H9 (cell line): ENCODE measurements around the gene DCAF11. TPM values are rescaled to one million over a fixed set of nuclear protein-coding genes. Genes with fewer than 3 reads are reported as not detected.

Experiments
- DNase-seq: peaks from one replicate; pipeline ENCODE4 v3.0.0-alpha.2; 2017
- H2AFZ ChIP-seq: one replicate; pipeline ENCODE4 v1.6.1; 2013; ENCODE audit warnings: mild to moderate bottlenecking, low read length, control low read depth, moderate library complexity
- H2AK5ac ChIP-seq: 2 replicates; pipeline ENCODE4 v1.6.1; 2013; ENCODE audit warnings: low read length, control low read depth, mixed read lengths; ENCODE audit not compliant: insufficient read length
- H2BK120ac ChIP-seq: one replicate; pipeline ENCODE4 v1.6.1; 2013; ENCODE audit warnings: low read depth, mild to moderate bottlenecking, low read length, control low read depth, inconsistent platforms; ENCODE audit not compliant: poor library complexity, severe bottlenecking
- H2BK12ac ChIP-seq: 2 replicates; pipeline ENCODE4 v1.6.1; 2013; ENCODE audit warnings: low read length, control low read depth, mixed read lengths, low read depth; ENCODE audit not compliant: insufficient read length
- H2BK15ac ChIP-seq: 2 replicates; pipeline ENCODE4 v1.6.1; 2013; ENCODE audit warnings: low read depth, low read length, control low read depth
- H2BK20ac ChIP-seq: one replicate; pipeline ENCODE4 v1.6.1; 2013; ENCODE audit warnings: low read depth, mild to moderate bottlenecking, low read length, control low read depth, inconsistent platforms; ENCODE audit not compliant: poor library complexity, severe bottlenecking
- H2BK5ac ChIP-seq: 2 replicates; pipeline ENCODE4 v1.6.1; 2013; ENCODE audit warnings: low read length, control low read depth, mixed read lengths; ENCODE audit not compliant: insufficient read length
- H3K14ac ChIP-seq: 2 replicates; pipeline ENCODE4 v1.6.1; 2013; ENCODE audit warnings: low read length, control low read depth; ENCODE audit not compliant: insufficient read depth
- H3K18ac ChIP-seq: 2 replicates; pipeline ENCODE4 v1.6.1; 2013; ENCODE audit warnings: low read depth, mild to moderate bottlenecking, mixed read lengths, low read length, control low read depth; ENCODE audit not compliant: insufficient read length
- H3K23ac ChIP-seq: 2 replicates; pipeline ENCODE4 v1.6.1; 2013; ENCODE audit warnings: low read length, control low read depth, mixed read lengths, low read depth; ENCODE audit not compliant: insufficient read length
- H3K23me2 ChIP-seq: 2 replicates; pipeline ENCODE4 v1.6.1; 2013; ENCODE audit warnings: low read depth, mild to moderate bottlenecking, mixed read lengths, low read length, control low read depth; ENCODE audit not compliant: insufficient read length, poor library complexity, severe bottlenecking
- H3K27ac ChIP-seq: 2 replicates; pipeline ENCODE4 v1.5.1; 2013; ENCODE audit warnings: low read length, control low read depth, mixed read lengths, low read depth; ENCODE audit not compliant: insufficient read length
- H3K27me3 ChIP-seq: 2 replicates; pipeline ENCODE4 v1.6.1; 2013; ENCODE audit warnings: low read length, control low read depth, inconsistent platforms; ENCODE audit not compliant: insufficient read depth
- H3K4ac ChIP-seq: 2 replicates; pipeline ENCODE4 v1.6.1; 2013; ENCODE audit warnings: low read depth, mild to moderate bottlenecking, control low read depth, inconsistent platforms, low read length, moderate library complexity
- H3K4me1 ChIP-seq: 2 replicates; pipeline ENCODE4 v1.6.1; 2013; ENCODE audit warnings: low read length, control low read depth, inconsistent platforms; ENCODE audit not compliant: insufficient read depth
- H3K4me2 ChIP-seq: 2 replicates; pipeline ENCODE4 v1.6.1; 2013; ENCODE audit warnings: low read length, control low read depth, mixed read lengths; ENCODE audit not compliant: insufficient read length, insufficient read depth
- H3K56ac ChIP-seq: 2 replicates; pipeline ENCODE4 v1.6.1; 2013; ENCODE audit warnings: low read depth, mild to moderate bottlenecking, mixed read lengths, low read length, control low read depth; ENCODE audit not compliant: insufficient read length
- H3K79me1 ChIP-seq: 2 replicates; pipeline ENCODE4 v1.6.1; 2013; ENCODE audit warnings: low read depth, mild to moderate bottlenecking, moderate library complexity, low read length, control low read depth, inconsistent platforms; ENCODE audit not compliant: insufficient read depth, poor library complexity, severe bottlenecking
- H3K79me2 ChIP-seq: 2 replicates; pipeline ENCODE4 v1.6.1; 2013; ENCODE audit warnings: low read length, control low read depth, inconsistent platforms; ENCODE audit not compliant: insufficient read depth
- H3K9ac ChIP-seq: 2 replicates; pipeline ENCODE4 v1.6.1; 2013; ENCODE audit warnings: low read length, control low read depth, mixed read lengths; ENCODE audit not compliant: insufficient read length; ENCODE audit errors: extremely low read depth
- H3K9me3 ChIP-seq: one replicate; pipeline ENCODE4 v1.6.1; 2013; ENCODE audit warnings: low read depth, low read length, inconsistent platforms; ENCODE audit not compliant: control insufficient read depth
- H3T11ph ChIP-seq: one replicate; pipeline ENCODE4 v1.6.1; 2013; ENCODE audit warnings: mild to moderate bottlenecking, low read length, control low read depth, inconsistent platforms
- H4K20me1 ChIP-seq: one replicate; pipeline ENCODE4 v1.6.1; 2013; ENCODE audit not compliant: control insufficient read depth, insufficient read length, insufficient read depth
- H4K5ac ChIP-seq: 2 replicates; pipeline ENCODE4 v1.6.1; 2013; ENCODE audit warnings: low read depth, mild to moderate bottlenecking, mixed read lengths, low read length, control low read depth; ENCODE audit not compliant: insufficient read length
- H4K8ac ChIP-seq: replicated peaks from 2 replicates; pipeline ENCODE4 v1.6.1; 2013; ENCODE audit warnings: low read length, control low read depth, mixed read lengths, low read depth; ENCODE audit not compliant: insufficient read length
- H4K91ac ChIP-seq: 2 replicates; pipeline ENCODE4 v1.6.1; 2013; ENCODE audit warnings: low read depth, mild to moderate bottlenecking, moderate library complexity, mixed read lengths, low read length, control low read depth; ENCODE audit not compliant: insufficient read length
- H3K27ac Mint-ChIP-seq, 3 experiments: 2 replicates in 2 of 3; 3 replicates in 1 of 3; pipeline ENCODE4 v1.8.0; 2020 to 2021; ENCODE audit warnings: mixed read lengths in 3 of 3, mild to moderate bottlenecking in 1 of 3, moderate library complexity in 1 of 3
- H3K27me3 Mint-ChIP-seq: 2 replicates; pipeline ENCODE4 v1.8.0; 2021; ENCODE audit warnings: low read depth, mild to moderate bottlenecking, moderate library complexity, mixed read lengths
- H3K36me3 Mint-ChIP-seq, 3 experiments: 2 replicates in 2 of 3; 3 replicates in 1 of 3; pipeline ENCODE4 v1.8.0; 2020 to 2021; ENCODE audit warnings: low read depth in 3 of 3, mixed read lengths in 3 of 3; ENCODE audit not compliant: insufficient read depth in 1 of 3
- H3K4me1 Mint-ChIP-seq, 2 experiments: 2 replicates each; pipeline ENCODE4 v1.8.0; 2020; ENCODE audit warnings: mixed read lengths in 2 of 2
- H3K4me3 Mint-ChIP-seq, 2 experiments: 2 replicates in 1 of 2; 3 replicates in 1 of 2; pipeline ENCODE4 v1.8.0; 2020 to 2021; ENCODE audit warnings: mild to moderate bottlenecking in 2 of 2, mixed read lengths in 2 of 2, moderate library complexity in 1 of 2
- H3K9me3 Mint-ChIP-seq, 2 experiments: 2 replicates in 1 of 2; 3 replicates in 1 of 2; pipeline ENCODE4 v1.8.0; 2020; ENCODE audit warnings: mild to moderate bottlenecking in 2 of 2, mixed read lengths in 2 of 2, moderate library complexity in 1 of 2
- CTCF ChIP-seq: fragments of 200-600 bp; sonication (generic); conservative IDR thresholded peaks from 3 replicates; pipeline ENCODE4 v1.8.0; 2021; ENCODE audit warnings: antibody characterized with exemption, mild to moderate bottlenecking
- WGBS: extraction: QIAGEN DNeasy Blood & Tissue Kit; methylation state at CpG from one replicate; pipeline ENCODE4 v1.1.7; 2013; ENCODE audit warnings: missing lambda C conversion rate, low lambda C conversion rate, mixed read lengths; ENCODE audit not compliant: insufficient read length; ENCODE audit errors: extremely low coverage; 5-methylcytosine and 5-hydroxymethylcytosine counted together
- total RNA-seq: library from RNA; stranded (reverse); gene quantifications from 2 replicates; pipeline ENCODE4 v1.2.1, GENCODE V29; 2021

DCAF11 gene
- total RNA-seq, 1 experiment from 2014 or later, result 73.4 TPM

- H2AK5ac ChIP-seq, result no peak within 1 kb of the TSS
- no peaks in the 10 kb centered on the region for H3K9me3 ChIP-seq
- no peak within 1 kb of the TSS for H2AFZ ChIP-seq
- no peak within 1 kb of the TSS for H3T11ph ChIP-seq
- no peaks in the 10 kb centered on the region for H3K27me3 ChIP-seq
- Mint-ChIP-seq H3K9me3 (no peaks in the 10 kb centered on the region), H3K27ac (peak within 1 kb of the TSS in 1 of 3 experiments; percentile 40; a peak in 2 of 7 replicates), H3K4me1 (peaks cover 5 to 6% of the 10 kb centered on the region in 2 experiments; a peak in 2 of 4 replicates), H3K27me3 (no peaks in the 10 kb centered on the region; the same call in none of the 2 replicates), H3K4me3 (peak within 1 kb of the TSS in 1 of 2 experiments; percentile 32; a peak in 1 of 5 replicates), H3K36me3 (no peaks in the 10 kb centered on the region)
- no peak within 1 kb of the TSS for H3K23ac ChIP-seq
- no peak within 1 kb of the TSS for H3K56ac ChIP-seq
- DNase-seq, result no peak
- no peak within 1 kb of the TSS for H2BK20ac ChIP-seq
- no peak for TF ChIP-seq CTCF
- no peak within 1 kb of the TSS for H4K8ac ChIP-seq
- no peaks in the 10 kb centered on the region for H3K4me1 ChIP-seq
- no peak within 1 kb of the TSS for H3K18ac ChIP-seq
- H3K27ac ChIP-seq, result no peak within 1 kb of the TSS
- H4K91ac ChIP-seq, result no peak within 1 kb of the TSS
- H4K20me1 ChIP-seq, result no peaks in the 10 kb centered on the region
- H4K5ac ChIP-seq, result no peak within 1 kb of the TSS
- no peak within 1 kb of the TSS for H2BK15ac ChIP-seq
- no peak within 1 kb of the TSS for H2BK12ac ChIP-seq
- no peak within 1 kb of the TSS for H2BK120ac ChIP-seq
- H2BK5ac ChIP-seq, result no peak within 1 kb of the TSS
- H3K23me2 ChIP-seq, result no peaks in the 10 kb centered on the region
- no peaks in the 10 kb centered on the region for H3K79me1 ChIP-seq
- H3K4me2 ChIP-seq, result no peak within 1 kb of the TSS
- no peak within 1 kb of the TSS for H3K4ac ChIP-seq
- no peaks in the 10 kb centered on the region for H3K79me2 ChIP-seq
- WGBS, result no CpG with 5 or more reads among the region's 19 CpGs
- H3K14ac ChIP-seq, result no peak within 1 kb of the TSS; the same call in 1 of the 2 replicates
- H3K9ac ChIP-seq, result no peak within 1 kb of the TSS
These were observed 43.4 kb upstream of the DCAF11 start, which contains the start of gene CPNE6 for GRCh38 chr14:24071144-24071697. Gene CPNE6 (plus strand): TSS chr14:24071562. CDS start chr14:24072937, 1,375 bp downstream.
